ENCODE results near the gene CCDC6.

Gene CCDC6

GRCh38 chr10:59909815-59910214 lies 3.5 kb upstream of the CCDC6 start:
- TF ChIP-seq CTCF (IDR thresholded peaks at IDR 0.05): no peak
- no peak overlapping the region for H3K4me3 ChIP-seq
- H3K9me3 ChIP-seq: peaks cover 0 to 4% (median 0%) of the 10 kb centered on the region in 3 donors
- H3K27me3 ChIP-seq: no peaks in the 10 kb centered on the region
- H3K27ac ChIP-seq: no peak overlapping the region
- peaks cover 0 to 21% (median 6%) of the 10 kb centered on the region in 4 donors for H3K4me1 ChIP-seq
- no peak for DNase-seq
- intact Hi-C loops (cut with DNase I; ENCODE audit: low total_unique reads): loop anchor here (2.0 to 10.0 kb wide), 2 partner anchors 61 to 125 kb away; no protein-coding TSS in a partner anchor
- peaks cover 0 to 3% (median 0%) of the 10 kb centered on the region in 3 donors for H3K36me3 ChIP-seq

GRCh38 chr10:59908808-59909143 lies 2.4 kb upstream of the CCDC6 start:
- no peaks in the 10 kb centered on the region for H3K27me3 ChIP-seq
- peaks cover 0 to 3% (median 0%) of the 10 kb centered on the region in 3 donors for H3K9me3 ChIP-seq
- no peak for DNase-seq
- intact Hi-C loops (cut with DNase I; ENCODE audit: low total_unique reads): no loop called here
- H3K36me3 ChIP-seq: peaks cover 0 to 3% (median 0%) of the 10 kb centered on the region in 3 donors
- H3K27ac ChIP-seq: peak overlapping the region; percentile 91 to 99
- TF ChIP-seq CTCF (IDR thresholded peaks at IDR 0.05): no peak
- peaks cover 0 to 31% (median 11%) of the 10 kb centered on the region in 4 donors for H3K4me1 ChIP-seq
- H3K4me3 ChIP-seq: peak overlapping the region; percentile 83 to 98

GRCh38 chr10:59907918-59908807 lies 1.8 kb upstream of the CCDC6 start:
- peaks cover 0 to 3% (median 0%) of the 10 kb centered on the region in 3 donors for H3K36me3 ChIP-seq
- peak; percentile 79 to 81 for DNase-seq
- no peaks in the 10 kb centered on the region for H3K27me3 ChIP-seq
- intact Hi-C loops (cut with DNase I; ENCODE audit: low total_unique reads): no loop called here
- H3K27ac ChIP-seq: peak overlapping the region; percentile 91 to 99
- H3K4me1 ChIP-seq: peaks cover 0 to 37% (median 13%) of the 10 kb centered on the region in 4 donors
- peak overlapping the region; percentile 83 to 98 for H3K4me3 ChIP-seq
- no peaks in the 10 kb centered on the region for H3K9me3 ChIP-seq
- no peak for TF ChIP-seq CTCF (IDR thresholded peaks at IDR 0.05)

- H3K27ac ChIP-seq: peak overlapping the region; percentile 91 to 99
- peak overlapping the region; percentile 83 to 98 for H3K4me3 ChIP-seq
- intact Hi-C loops (cut with DNase I; ENCODE audit: low total_unique reads): no loop called here
- H3K9me3 ChIP-seq: no peaks in the 10 kb centered on the region
- peaks cover 0 to 3% (median 0%) of the 10 kb centered on the region in 3 donors for H3K36me3 ChIP-seq
- no peaks in the 10 kb centered on the region for H3K27me3 ChIP-seq
- no peak for DNase-seq
- peaks cover 0 to 44% (median 17%) of the 10 kb centered on the region in 4 donors for H3K4me1 ChIP-seq
- TF ChIP-seq CTCF (IDR thresholded peaks at IDR 0.05): no peak
These were observed 1.2 kb upstream of the CCDC6 start for GRCh38 chr10:59907537-59907917.

- Histone ChIP-seq H3K4me1 (peaks cover 0 to 57% (median 26%) of the 10 kb centered on the region in 4 donors), H3K4me3 (peak overlapping the region; percentile 83 to 98), H3K27me3 (no peaks in the 10 kb centered on the region), H3K27ac (peak overlapping the region; percentile 91 to 99), H3K36me3 (peaks cover 0 to 3% (median 0%) of the 10 kb centered on the region in 3 donors), H3K9me3 (no peaks in the 10 kb centered on the region)
- TF ChIP-seq CTCF (IDR thresholded peaks at IDR 0.05): no peak
- DNase-seq: no peak
- intact Hi-C loops (cut with DNase I; ENCODE audit: low total_unique reads): no loop called here
These were observed 482 bp downstream of the CCDC6 start for GRCh38 chr10:59905731-59906416.
